ENCODE data around the gene OR2V2.
"Not testable (repeated sequence)": the region's sequence is repeated elsewhere in the genome, so short reads cannot be mapped to it uniquely, and the experiment has no call there.

Gene OR2V2

DNA sequence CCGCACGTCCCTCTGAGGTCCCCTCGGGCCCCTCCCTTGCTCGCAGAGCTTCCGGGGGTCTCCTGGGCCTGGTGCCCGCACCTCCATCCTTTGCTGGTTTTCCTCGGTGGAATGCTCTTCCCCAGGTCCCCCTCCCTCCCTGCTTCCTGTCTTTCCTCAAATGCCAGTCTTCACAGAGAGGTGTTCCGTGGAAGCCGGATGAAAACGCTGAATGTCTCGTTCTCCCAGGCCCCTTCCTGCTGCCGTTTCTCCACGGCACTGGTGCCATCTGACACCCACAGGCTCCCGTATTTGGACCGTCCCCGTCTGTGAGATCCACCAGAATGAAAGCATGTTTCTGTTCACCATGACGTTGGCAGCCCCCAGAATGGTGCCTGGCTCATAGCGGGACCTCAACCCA is 20.5 kb upstream of the OR2V2 start:
- DNase-seq (ENCODE audit: low spot score): no peak
- H3K4me3 Mint-ChIP-seq: no peak overlapping the region
- no peak overlapping the region for H3K27ac Mint-ChIP-seq
- H3K9me3 Mint-ChIP-seq: no peaks in the 10 kb centered on the region
- peaks cover 27% of the 10 kb centered on the region for H3K27me3 Mint-ChIP-seq (ENCODE audit: low read depth)
- H3K4me1 Mint-ChIP-seq (ENCODE audit: low read depth): no peaks in the 10 kb centered on the region
- no peaks in the 10 kb centered on the region for H3K36me3 Mint-ChIP-seq (ENCODE audit: low read depth)

- H3K36me3 Mint-ChIP-seq (ENCODE audit: low read depth): no peaks in the 10 kb centered on the region
- H3K9me3 Mint-ChIP-seq: no peaks in the 10 kb centered on the region
- H3K4me1 Mint-ChIP-seq (ENCODE audit: low read depth): no peaks in the 10 kb centered on the region
- H3K4me3 Mint-ChIP-seq: no peak overlapping the region
- H3K27ac Mint-ChIP-seq: no peak overlapping the region
- no peak for DNase-seq (ENCODE audit: low spot score)
- peaks cover 24% of the 10 kb centered on the region for H3K27me3 Mint-ChIP-seq (ENCODE audit: low read depth)
Measured at GRCh38 chr5:181127456-181127855, 19.9 kb upstream of the OR2V2 start.

DNA sequence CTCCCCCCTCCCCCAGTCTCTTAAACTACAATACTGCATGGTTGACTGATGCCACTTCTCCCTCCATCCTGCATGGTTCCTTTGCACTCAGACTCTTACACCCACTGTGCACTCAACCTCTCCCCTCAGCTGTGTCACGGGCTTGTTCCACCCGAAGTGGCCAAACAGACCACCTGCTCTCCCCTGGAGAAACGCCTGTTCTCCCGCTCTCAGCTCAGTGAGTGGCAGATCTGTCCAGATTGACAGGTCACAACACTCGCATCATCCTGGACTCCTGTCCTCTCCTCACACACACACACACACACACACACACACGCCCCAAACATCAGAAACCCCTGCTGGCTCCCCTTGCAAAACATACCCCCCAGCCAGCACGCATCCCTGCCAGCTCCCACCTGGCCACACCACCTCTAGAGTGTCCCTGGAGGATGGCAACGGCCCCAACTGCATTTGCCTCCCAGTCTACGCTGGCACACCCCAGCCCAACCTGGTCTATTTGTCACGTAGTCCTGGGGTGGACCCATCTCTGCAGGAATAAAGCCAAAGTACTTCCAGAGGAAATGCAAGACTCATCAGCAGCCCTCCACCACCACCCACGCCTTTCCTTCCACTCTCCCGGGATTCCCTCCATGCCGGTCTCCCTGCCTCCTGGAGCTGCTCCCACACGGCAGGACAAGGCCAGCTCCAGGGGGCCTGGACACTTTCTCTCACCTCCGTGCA is 19.3 kb upstream of the OR2V2 start:
- no peak for DNase-seq (ENCODE audit: low spot score)
- Mint-ChIP-seq H3K27me3 (ENCODE audit: low read depth) (peaks cover 24% of the 10 kb centered on the region), H3K9me3 (no peaks in the 10 kb centered on the region), H3K36me3 (ENCODE audit: low read depth) (no peaks in the 10 kb centered on the region), H3K4me1 (ENCODE audit: low read depth) (no peaks in the 10 kb centered on the region), H3K4me3 (no peak overlapping the region), H3K27ac (no peak overlapping the region)

DNA sequence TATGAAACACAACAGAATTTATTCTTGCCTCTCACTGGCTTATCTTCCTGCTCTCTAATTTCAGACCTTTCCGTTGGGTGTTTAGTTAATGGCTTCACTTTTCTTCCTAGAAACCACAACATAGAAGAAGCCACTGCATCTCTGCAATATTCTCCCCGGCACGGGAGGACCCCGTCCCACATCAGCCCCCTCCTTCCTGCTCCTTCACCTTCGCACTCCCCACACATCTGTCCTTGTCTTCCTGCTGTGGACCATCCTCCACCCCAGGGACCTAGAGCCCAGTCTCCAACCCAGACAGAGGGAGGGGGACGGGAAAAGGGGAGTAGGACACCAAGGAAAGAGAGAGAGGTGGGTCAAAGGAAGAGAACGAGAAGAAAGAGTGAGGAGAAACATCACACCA is 17.8 kb upstream of the OR2V2 start:
- peaks cover 25% of the 10 kb centered on the region for H3K27me3 Mint-ChIP-seq (ENCODE audit: low read depth)
- no peak overlapping the region for H3K4me3 Mint-ChIP-seq
- no peaks in the 10 kb centered on the region for H3K36me3 Mint-ChIP-seq (ENCODE audit: low read depth)
- H3K9me3 Mint-ChIP-seq: no peaks in the 10 kb centered on the region
- H3K4me1 Mint-ChIP-seq (ENCODE audit: low read depth): no peaks in the 10 kb centered on the region
- H3K27ac Mint-ChIP-seq: no peak overlapping the region
- no peak for DNase-seq (ENCODE audit: low spot score)

GRCh38 chr5:181130081-181130480 is 17.3 kb upstream of the OR2V2 start:
- H3K9me3 Mint-ChIP-seq; H3K36me3 Mint-ChIP-seq (ENCODE audit: low read depth); H3K4me1 Mint-ChIP-seq (ENCODE audit: low read depth); H3K27ac Mint-ChIP-seq; DNase-seq (ENCODE audit: low spot score); H3K4me3 Mint-ChIP-seq: not testable (repeated sequence)
- H3K27me3 Mint-ChIP-seq (ENCODE audit: low read depth): peaks cover 23% of the 10 kb centered on the region

- H3K4me3 Mint-ChIP-seq: no peak within 1 kb of the TSS
- H3K9me3 Mint-ChIP-seq: no peaks in the 10 kb centered on the region
- no peaks in the 10 kb centered on the region for H3K4me1 Mint-ChIP-seq (ENCODE audit: low read depth)
- H3K27ac Mint-ChIP-seq: no peak within 1 kb of the TSS
- DNase-seq (ENCODE audit: low spot score): no peak
- no peaks in the 10 kb centered on the region for H3K36me3 Mint-ChIP-seq (ENCODE audit: low read depth)
- peaks cover 23% of the 10 kb centered on the region for H3K27me3 Mint-ChIP-seq (ENCODE audit: low read depth)
Measured at GRCh38 chr5:181130832-181131496, 16.4 kb upstream of the OR2V2 start, which contains the start of gene OR2V1. TSS of gene OR2V1 (minus strand) at chr5:181131169. CDS start at chr5:181125304, 5,865 bp downstream.

DNA sequence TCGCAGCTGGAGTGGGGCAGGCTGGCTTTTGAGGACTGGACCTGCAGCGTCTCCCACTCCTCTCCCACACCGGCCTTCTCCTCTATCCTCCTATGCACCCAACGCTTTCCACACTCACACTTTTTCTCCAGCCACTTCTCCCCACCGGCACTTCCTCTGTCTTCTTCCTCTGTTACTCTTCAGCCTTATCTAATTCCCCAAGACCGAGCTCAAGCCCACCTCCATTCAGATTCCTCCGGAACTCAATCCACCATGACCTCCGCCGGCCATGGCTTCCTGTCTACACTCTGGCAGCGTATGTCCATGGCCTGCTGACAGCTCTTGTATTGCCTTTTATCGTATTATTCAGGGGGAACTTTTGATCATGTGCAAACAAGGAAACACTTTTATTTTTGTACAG is 15.9 kb upstream of the OR2V2 start:
- no peak overlapping the region for H3K4me3 Mint-ChIP-seq
- no peak for DNase-seq (ENCODE audit: low spot score)
- no peaks in the 10 kb centered on the region for H3K36me3 Mint-ChIP-seq (ENCODE audit: low read depth)
- H3K9me3 Mint-ChIP-seq: no peaks in the 10 kb centered on the region
- no peak overlapping the region for H3K27ac Mint-ChIP-seq
- no peaks in the 10 kb centered on the region for H3K4me1 Mint-ChIP-seq (ENCODE audit: low read depth)
- H3K27me3 Mint-ChIP-seq (ENCODE audit: low read depth): peaks cover 21% of the 10 kb centered on the region

DNA sequence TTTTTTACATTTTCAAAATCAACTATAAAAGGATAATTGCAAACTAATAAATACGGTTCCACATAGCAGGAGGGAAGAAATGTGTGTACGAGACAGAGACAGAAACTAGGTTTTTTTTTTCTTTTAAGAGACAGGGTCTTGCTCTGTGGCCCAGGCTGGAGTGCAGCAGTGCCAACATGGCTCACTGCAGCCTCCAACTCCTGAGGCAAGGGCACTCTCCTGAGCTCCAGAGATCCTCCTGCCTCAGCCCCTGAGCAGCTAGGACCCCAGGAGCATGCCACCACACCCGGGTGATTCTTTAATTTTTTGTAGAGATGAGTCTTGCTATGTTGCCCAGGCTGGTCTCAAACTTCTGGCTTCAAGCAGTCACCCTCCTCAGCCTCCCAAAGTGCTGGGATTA is 14.3 kb upstream of the OR2V2 start:
- Mint-ChIP-seq H3K27ac (no peak overlapping the region), H3K27me3 (ENCODE audit: low read depth) (peaks cover 21% of the 10 kb centered on the region), H3K36me3 (ENCODE audit: low read depth) (no peaks in the 10 kb centered on the region), H3K4me3 (no peak overlapping the region), H3K4me1 (ENCODE audit: low read depth) (no peaks in the 10 kb centered on the region), H3K9me3 (no peaks in the 10 kb centered on the region)
- no peak for DNase-seq (ENCODE audit: low spot score)

DNA sequence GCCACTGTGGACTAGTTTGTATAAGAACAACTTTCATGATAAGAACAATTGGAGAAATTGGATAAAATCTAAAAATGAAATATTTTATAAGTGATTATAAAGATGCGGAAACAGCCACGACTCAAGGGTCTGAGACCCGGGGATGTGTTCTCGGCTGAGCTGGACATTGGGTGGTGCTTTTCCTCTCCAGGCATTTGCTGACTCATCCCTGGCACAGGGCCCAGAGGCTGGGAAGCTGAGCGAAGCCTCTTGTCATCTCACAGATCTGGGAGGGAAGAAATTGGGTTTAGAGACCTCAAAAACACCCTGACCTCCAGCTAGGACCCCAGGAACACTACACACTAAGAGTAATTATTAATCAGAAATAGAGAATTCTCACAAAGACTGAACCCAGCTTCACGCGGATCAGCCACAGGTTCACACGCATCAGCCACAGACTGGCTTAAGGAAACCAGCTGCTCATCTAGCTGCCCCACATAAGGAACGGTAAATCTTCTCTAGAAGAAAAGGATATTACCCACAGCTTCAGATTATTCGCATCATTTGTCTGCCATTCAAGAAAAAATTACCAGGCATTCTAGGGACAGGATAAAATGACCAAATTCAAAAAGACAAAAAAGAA is 13.7 kb upstream of the OR2V2 start:
- DNase-seq (ENCODE audit: low spot score): no peak
- no peak overlapping the region for H3K4me3 Mint-ChIP-seq
- no peak overlapping the region for H3K27ac Mint-ChIP-seq
- H3K36me3 Mint-ChIP-seq (ENCODE audit: low read depth): no peaks in the 10 kb centered on the region
- H3K27me3 Mint-ChIP-seq (ENCODE audit: low read depth): peaks cover 21% of the 10 kb centered on the region
- H3K9me3 Mint-ChIP-seq: peaks cover 3% of the 10 kb centered on the region
- H3K4me1 Mint-ChIP-seq (ENCODE audit: low read depth): no peaks in the 10 kb centered on the region

DNA sequence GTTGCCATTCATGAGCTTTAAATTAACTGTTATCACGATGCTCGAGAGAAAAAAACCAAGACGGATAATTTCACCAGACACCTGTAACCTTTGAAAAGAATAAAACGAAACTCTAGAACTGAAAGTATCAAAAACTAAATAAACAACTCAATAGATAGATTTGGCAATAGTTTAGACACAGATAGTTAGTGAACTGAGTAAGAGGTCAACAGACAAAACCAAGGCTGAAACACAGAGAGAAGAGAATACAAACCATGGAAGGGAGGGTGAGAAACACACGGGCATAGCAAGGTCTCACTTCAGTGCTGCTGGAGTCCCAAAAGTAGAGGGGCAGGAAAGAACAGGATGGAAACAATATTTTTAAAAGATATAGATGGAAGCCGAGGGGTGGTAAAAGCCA is 13.1 kb upstream of the OR2V2 start:
- peaks cover 20% of the 10 kb centered on the region for H3K27me3 Mint-ChIP-seq (ENCODE audit: low read depth)
- DNase-seq (ENCODE audit: low spot score): no peak
- H3K36me3 Mint-ChIP-seq (ENCODE audit: low read depth): no peaks in the 10 kb centered on the region
- H3K4me3 Mint-ChIP-seq: no peak overlapping the region
- H3K9me3 Mint-ChIP-seq: peaks cover 8% of the 10 kb centered on the region
- H3K4me1 Mint-ChIP-seq (ENCODE audit: low read depth): no peaks in the 10 kb centered on the region
- H3K27ac Mint-ChIP-seq: no peak overlapping the region

DNA sequence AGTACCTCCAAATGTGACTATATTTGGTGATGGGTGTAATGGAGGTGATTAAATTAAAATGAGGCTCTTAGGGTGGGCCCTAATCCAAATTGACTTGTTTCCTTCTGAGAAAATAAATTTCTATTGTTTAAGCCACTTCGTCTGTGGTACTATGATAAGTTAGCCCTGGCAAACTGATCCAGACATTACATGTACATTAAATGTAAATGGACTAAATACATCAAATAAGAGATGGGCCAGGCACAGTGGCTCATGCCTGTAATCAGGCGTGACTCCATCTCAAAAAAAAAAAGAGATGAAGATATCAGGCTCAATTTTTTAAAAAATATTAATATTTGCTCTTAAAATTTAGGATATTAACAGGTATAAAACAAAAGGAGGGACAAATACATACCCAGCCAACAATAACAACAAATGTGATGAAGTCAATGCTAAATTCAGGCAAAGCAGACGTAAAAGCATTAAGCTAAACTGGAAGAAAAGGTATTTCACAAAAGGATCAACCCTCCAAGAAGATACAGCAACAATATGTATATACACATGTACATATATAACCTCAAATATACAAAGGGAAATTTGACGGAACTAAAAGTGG is 10.9 kb upstream of the OR2V2 start:
- no peaks in the 10 kb centered on the region for H3K4me1 Mint-ChIP-seq (ENCODE audit: low read depth)
- H3K27me3 Mint-ChIP-seq (ENCODE audit: low read depth): peaks cover 14% of the 10 kb centered on the region
- DNase-seq (ENCODE audit: low spot score): no peak
- peaks cover 20% of the 10 kb centered on the region for H3K9me3 Mint-ChIP-seq
- no peak overlapping the region for H3K27ac Mint-ChIP-seq
- no peak overlapping the region for H3K4me3 Mint-ChIP-seq
- H3K36me3 Mint-ChIP-seq (ENCODE audit: low read depth): no peaks in the 10 kb centered on the region

DNA sequence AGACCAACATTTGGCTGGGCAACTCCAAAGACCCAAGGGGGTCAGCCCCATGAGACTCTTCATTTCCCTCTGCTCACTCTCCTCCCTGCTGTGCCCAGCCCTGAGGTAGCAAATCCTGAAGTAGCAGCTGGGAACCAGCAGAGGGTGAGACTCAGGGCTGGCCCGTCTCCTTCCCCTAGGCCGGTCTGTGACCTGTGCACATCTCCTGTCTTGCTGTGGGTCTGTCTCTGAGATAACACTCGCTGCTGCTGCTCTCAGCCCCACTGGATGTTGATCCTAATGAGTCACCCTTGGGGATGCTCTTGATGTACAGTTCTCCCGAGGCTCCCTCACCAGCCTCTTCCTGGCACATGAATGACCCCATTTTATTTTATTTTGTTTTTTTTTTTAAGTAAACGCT is 9.1 kb upstream of the OR2V2 start:
- Mint-ChIP-seq H3K27me3 (ENCODE audit: low read depth) (peaks cover 16% of the 10 kb centered on the region), H3K36me3 (ENCODE audit: low read depth) (no peaks in the 10 kb centered on the region), H3K4me1 (ENCODE audit: low read depth) (no peaks in the 10 kb centered on the region), H3K9me3 (peaks cover 20% of the 10 kb centered on the region), H3K27ac (no peak overlapping the region), H3K4me3 (no peak overlapping the region)
- no peak for DNase-seq (ENCODE audit: low spot score)

DNA sequence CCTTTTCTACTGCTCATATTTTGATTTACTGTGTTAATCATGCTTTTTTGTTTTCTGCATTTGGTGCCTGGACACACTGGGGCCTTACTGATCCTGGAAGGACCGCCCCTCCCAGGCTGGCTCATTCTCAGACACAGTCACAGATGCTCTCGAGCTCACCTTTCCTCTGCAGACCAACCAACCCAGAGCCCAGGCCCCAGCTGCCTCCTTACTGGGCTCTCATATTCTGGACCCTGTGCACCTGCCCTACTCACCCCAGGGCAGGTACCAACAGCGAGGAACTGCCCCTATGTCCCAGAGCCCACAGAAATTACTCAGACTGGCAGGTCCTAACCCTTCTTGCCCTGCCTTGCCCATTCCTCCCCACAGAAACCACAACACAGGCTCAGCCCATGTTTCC is 6.6 kb upstream of the OR2V2 start:
- H3K4me3 Mint-ChIP-seq: no peak overlapping the region
- no peaks in the 10 kb centered on the region for H3K36me3 Mint-ChIP-seq (ENCODE audit: low read depth)
- DNase-seq (ENCODE audit: low spot score): no peak
- no peak overlapping the region for H3K27ac Mint-ChIP-seq
- H3K27me3 Mint-ChIP-seq (ENCODE audit: low read depth): peaks cover 20% of the 10 kb centered on the region
- H3K9me3 Mint-ChIP-seq: peaks cover 25% of the 10 kb centered on the region
- H3K4me1 Mint-ChIP-seq (ENCODE audit: low read depth): no peaks in the 10 kb centered on the region

DNA sequence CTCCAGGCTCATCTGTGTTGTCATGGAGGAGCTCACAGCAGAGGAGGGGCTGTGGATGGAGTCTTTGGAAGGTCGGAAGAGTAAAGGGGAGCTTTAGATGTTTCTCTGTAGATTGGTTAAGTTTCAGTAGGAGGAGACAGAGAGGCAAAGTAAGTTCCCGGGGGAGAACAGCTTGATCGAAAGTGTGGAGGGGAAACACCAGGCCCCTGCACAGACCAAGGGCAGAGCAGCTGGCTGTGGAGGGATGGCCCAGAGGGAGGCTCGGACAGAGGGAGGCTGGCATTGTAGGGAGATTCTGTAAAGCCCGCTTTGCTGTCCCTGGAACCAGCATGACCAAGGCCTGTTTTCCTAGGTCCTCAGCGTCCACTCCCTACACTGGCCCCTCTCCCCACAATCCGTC is 5.3 kb upstream of the OR2V2 start:
- Mint-ChIP-seq H3K36me3 (ENCODE audit: low read depth) (no peaks in the 10 kb centered on the region), H3K27me3 (ENCODE audit: low read depth) (peaks cover 22% of the 10 kb centered on the region), H3K4me3 (no peak overlapping the region), H3K9me3 (peaks cover 25% of the 10 kb centered on the region), H3K4me1 (ENCODE audit: low read depth) (no peaks in the 10 kb centered on the region), H3K27ac (no peak overlapping the region)
- DNase-seq (ENCODE audit: low spot score): no peak
